HCT116 (cell line): ENCODE measurements around the gene SLC66A2. TPM values are rescaled to one million over a fixed set of nuclear protein-coding genes. Genes with fewer than 3 reads are reported as not detected.

ENCODE experiments used
- ATAC-seq: fragments of 200-7000 bp; cut with Tn5 transposase; 2 replicates; pipeline ENCODE4 v1.9.1; 2020; ENCODE audit warnings: mild to moderate bottlenecking, moderate library complexity
- BruUV-seq: library from RNA; stranded (reverse); fragments of 400-500 nt; replicated peaks from 2 replicates; lab custom pipeline; 2021; lab: Mats Ljungman, UMichigan
- CTCF ChIA-PET: fragments of 300-600 bp; sonication (Branson Sonifier 250); formaldehyde crosslinking; loops from one replicate; lab custom pipeline; 2021; ENCODE audit warnings: antibody characterized with exemption; lab: Charles Lee
- POLR2A ChIA-PET: fragments of 300-600, 350-600 bp; sonication (Branson Sonifier 250); formaldehyde crosslinking; loops from one replicate; lab custom pipeline; 2021; ENCODE audit warnings: antibody characterized with exemption; lab: Charles Lee
- RAD21 ChIA-PET, 2 experiments: fragments of 300-600 bp; sonication (Branson Sonifier 250); formaldehyde crosslinking; loops; one replicate each; lab custom pipeline; 2023; ENCODE audit warnings: low total read pairs in 2 of 2; ENCODE audit not compliant: uncharacterized antibody in 2 of 2, unreplicated experiment in 2 of 2, low non-redundant PET in 1 of 2; lab: Charles Lee
- DNase-seq: peaks from one replicate; pipeline ENCODE4 v3.0.0-alpha.2; 2010; ENCODE audit warnings: low read depth, low spot score
- H2AFZ ChIP-seq: fragments of 200-600 bp; shearing (Covaris generic), sonication (generic); 2 replicates; pipeline ENCODE4 v1.6.1; 2017; ENCODE audit warnings: low read depth, mixed run types, mixed read lengths, antibody characterized with exemption, low read length; ENCODE audit not compliant: poor library complexity, severe bottlenecking
- H3K27ac ChIP-seq: 2 replicates; pipeline ENCODE4 v1.5.1; 2012; ENCODE audit warnings: low read depth, low read length
- H3K27me3 ChIP-seq: fragments of 200-600 bp; sonication (generic); 2 replicates; pipeline ENCODE4 v1.6.1; 2016; ENCODE audit warnings: mixed run types, low read length, mixed read lengths; ENCODE audit not compliant: insufficient read depth
- H3K36me3 ChIP-seq, 2 experiments: fragments of 200-500 bp in 1 of 2; fragments of 200-600 bp in 1 of 2; sonication (Bioruptor generic) in 1 of 2; sonication (generic) in 1 of 2; 2 replicates each; pipeline versions ENCODE4 v1.5.1 to v1.6.1; 2014 to 2016; ENCODE audit warnings: low read length in 2 of 2, inconsistent platforms in 1 of 2, mixed read lengths in 1 of 2, mixed run types in 1 of 2; ENCODE audit not compliant: insufficient read depth in 2 of 2, control insufficient read depth in 1 of 2
- H3K4me1 ChIP-seq, 2 experiments: fragments of 200-600 bp in 1 of 2; sonication (generic) in 1 of 2; 2 replicates each; pipeline versions ENCODE4 v1.5.1 to v1.6.1; 2012 to 2017; ENCODE audit warnings: low read length in 2 of 2, inconsistent platforms in 1 of 2, mild to moderate bottlenecking in 1 of 2, mixed read lengths in 1 of 2, mixed run types in 1 of 2, moderate library complexity in 1 of 2; ENCODE audit not compliant: insufficient read depth in 2 of 2, control insufficient read depth in 1 of 2
- H3K4me2 ChIP-seq: fragments of 200-600 bp; sonication (generic); 2 replicates; pipeline ENCODE4 v1.6.1; 2017; ENCODE audit warnings: mixed run types, low read length, mixed read lengths
- H3K4me3 ChIP-seq, 2 experiments: fragments of 200-600 bp in 1 of 2; sonication (generic) in 1 of 2; replicated peaks in 1 of 2; 2 replicates each; pipeline ENCODE4 v1.5.1; 2011 to 2016; ENCODE audit warnings: low read length in 2 of 2, control low read depth in 1 of 2, low read depth in 1 of 2, mild to moderate bottlenecking in 1 of 2, mixed read lengths in 1 of 2, mixed run types in 1 of 2
- H3K79me2 ChIP-seq: fragments of 200-600 bp; sonication (generic); 2 replicates; pipeline ENCODE4 v1.6.1; 2017; ENCODE audit warnings: mild to moderate bottlenecking, mixed run types, low read length, moderate library complexity, mixed read lengths; ENCODE audit not compliant: insufficient read depth
- H3K9ac ChIP-seq: fragments of 200-600 bp; sonication (generic); 2 replicates; pipeline ENCODE4 v1.6.1; 2016; ENCODE audit warnings: low read length, mixed read lengths
- H3K9me2 ChIP-seq: fragments of 200-600 bp; sonication (generic), shearing (Covaris generic); 2 replicates; pipeline ENCODE4 v1.6.1; 2017; ENCODE audit warnings: mixed run types, mild to moderate bottlenecking, moderate library complexity; ENCODE audit not compliant: insufficient read depth
- H3K9me3 ChIP-seq, 2 experiments: fragments of 200-500 bp in 1 of 2; fragments of 200-600 bp in 1 of 2; sonication (Bioruptor generic) in 1 of 2; sonication (generic) in 1 of 2; 2 replicates each; pipeline ENCODE4 v1.6.1; 2014 to 2017; ENCODE audit warnings: low read length in 2 of 2, mixed read lengths in 2 of 2, inconsistent platforms in 1 of 2, low read depth in 1 of 2, mild to moderate bottlenecking in 1 of 2, mixed run types in 1 of 2, moderate library complexity in 1 of 2; ENCODE audit not compliant: control insufficient read depth in 1 of 2, insufficient read depth in 1 of 2
- H4K20me1 ChIP-seq: fragments of 200-600 bp; sonication (generic), shearing (Covaris generic); 2 replicates; pipeline ENCODE4 v1.6.1; 2017; ENCODE audit warnings: mixed run types, mild to moderate bottlenecking, moderate library complexity; ENCODE audit not compliant: insufficient read depth
- ATF3 ChIP-seq: IDR thresholded peaks from 2 replicates; pipeline ENCODE4 v1.6.1; 2012
- CTCF ChIP-seq, 3 experiments: fragments of 200-600 bp in 1 of 3; sonication (generic) in 1 of 3; IDR thresholded peaks in 2 of 3; conservative IDR thresholded peaks in 1 of 3; 2 replicates each; pipeline ENCODE4 v1.5.1; 2012 to 2017; ENCODE audit warnings: low read depth in 2 of 3, low read length in 2 of 3, antibody characterized with exemption in 1 of 3, borderline replicate concordance in 1 of 3, control low read depth in 1 of 3, mild to moderate bottlenecking in 1 of 3, mixed read lengths in 1 of 3, mixed run types in 1 of 3, moderate library complexity in 1 of 3; ENCODE audit not compliant: insufficient read depth in 1 of 3
- EGR1 ChIP-seq: IDR thresholded peaks from 2 replicates; pipeline ENCODE4 v1.6.1; 2012; ENCODE audit warnings: low read depth
- ELF1 ChIP-seq: IDR thresholded peaks from 2 replicates; pipeline ENCODE4 v1.6.1; 2012; ENCODE audit warnings: low read depth, borderline replicate concordance
- EZH2 ChIP-seq: fragments of 200-600 bp; sonication (generic); IDR thresholded peaks from 2 replicates; pipeline ENCODE4 v1.6.1; 2017; ENCODE audit warnings: antibody characterized with exemption, mixed run types
- EZH2phosphoT487 ChIP-seq: fragments of 200-600 bp; IDR thresholded peaks from 2 replicates; pipeline ENCODE4 v1.6.1; 2018; ENCODE audit warnings: antibody characterized with exemption, borderline replicate concordance
- RAD21 ChIP-seq: IDR thresholded peaks from 2 replicates; pipeline ENCODE4 v1.6.1; 2012; ENCODE audit warnings: low read depth, mild to moderate bottlenecking
- REST ChIP-seq: IDR thresholded peaks from 2 replicates; pipeline ENCODE4 v1.6.1; 2012; ENCODE audit warnings: low read depth
- SIN3A ChIP-seq: IDR thresholded peaks from 2 replicates; pipeline ENCODE4 v1.6.1; 2012; ENCODE audit warnings: low read depth
- SRF ChIP-seq: IDR thresholded peaks from 2 replicates; pipeline ENCODE4 v1.6.1; 2012; ENCODE audit warnings: low read depth
- TCF7L2 ChIP-seq: IDR thresholded peaks from 2 replicates; pipeline ENCODE4 v1.7.0; 2011; ENCODE audit warnings: borderline replicate concordance, inconsistent platforms; ENCODE audit not compliant: insufficient read depth, insufficient read length; ENCODE audit errors: extremely low read depth
- ZBTB33 ChIP-seq: IDR thresholded peaks from 2 replicates; pipeline ENCODE4 v1.6.1; 2011; ENCODE audit warnings: mild to moderate bottlenecking, low read length, moderate library complexity; ENCODE audit not compliant: insufficient replicate concordance; ENCODE audit errors: extremely low read depth
- ZFX ChIP-seq: fragments of 450-650 bp; IDR thresholded peaks from 2 replicates; pipeline ENCODE4 v1.6.1; 2017
- intact Hi-C: fragments of 100-400 bp; cut with micrococcal nuclease; formaldehyde crosslinking; loops from 2 replicates; pipeline ENCODE4 v1.10.0; 2022
- total RNA-seq: library from RNA; stranded (reverse); gene quantifications from one replicate; pipeline ENCODE4 v1.2.1, GENCODE V29; 2021; ENCODE audit not compliant: unreplicated experiment

The SLC66A2 gene
- total RNA-seq, 1 experiment from 2014 or later, result 44.9 TPM

GRCh38 chr18:79948719-79949411 is 2.6 kb downstream of the SLC66A2 start:
- intact Hi-C loops, result no loop called here
- ChIA-PET POLR2A (no interaction called here), RAD21 (no interaction called here), CTCF (no interaction called here)
- H3K27ac ChIP-seq, result no peak overlapping the region
- peaks cover 0 to 11% of the 10 kb centered on the region in 2 experiments; a peak in 1 of 4 replicates for H3K36me3 ChIP-seq
- no TSS peak for BruUV-seq
- peaks cover 3 to 16% of the 10 kb centered on the region in 2 experiments; a peak in 2 of 4 replicates for H3K4me1 ChIP-seq
- ATAC-seq (no peak), DNase-seq (no peak)
- TF ChIP-seq ZFX (no peak), TCF7L2 (no peak), REST (no peak), SIN3A (no peak), RAD21 (no peak), ELF1 (no peak), EZH2phosphoT487 (no peak), ZBTB33 (no peak), CTCF (IDR thresholded peaks at IDR 0.05 in 2 of 3, conservative IDR thresholded peaks at IDR 0.05 in 1 of 3; ENCODE audit: borderline replicate concordance in 1 of 3, insufficient read depth in 1 of 3, low read depth in 2 of 3, low read length in 2 of 3) (no peak), ATF3 (no peak), EGR1 (no peak), SRF (no peak), EZH2 (no peak)
- H3K9me3 ChIP-seq, result no peaks in the 10 kb centered on the region
- H3K4me3 ChIP-seq, result no peak overlapping the region
- peaks cover 3% of the 10 kb centered on the region; the same call in 1 of the 2 replicates for H4K20me1 ChIP-seq
- H3K27me3 ChIP-seq, result no peaks in the 10 kb centered on the region
- no peak overlapping the region for H3K4me2 ChIP-seq
- no peak overlapping the region for H2AFZ ChIP-seq
- no peak overlapping the region for H3K9ac ChIP-seq
- H3K9me2 ChIP-seq, result no peaks in the 10 kb centered on the region
- H3K79me2 ChIP-seq, result peaks cover 70% of the 10 kb centered on the region
